Loucy (cell line): ENCODE measurements around the gene SIGLEC6.

Experiments
- H2AFZ ChIP-seq: fragments of 200-600 bp; sonication (generic); 2 replicates; pipeline ENCODE4 v1.6.0; 2016; ENCODE audit warnings: antibody characterized with exemption, mild to moderate bottlenecking, low read length, moderate library complexity
- H3F3A ChIP-seq: fragments of 200-600 bp; 2 replicates; pipeline ENCODE4 v1.6.0; 2016; ENCODE audit warnings: antibody characterized with exemption, low read depth, mild to moderate bottlenecking
- H3K27me3 ChIP-seq: fragments of 200-600 bp; sonication (generic); 2 replicates; pipeline ENCODE4 v1.6.1; 2014; ENCODE audit warnings: low read length, mild to moderate bottlenecking; ENCODE audit not compliant: insufficient read depth, poor library complexity, severe bottlenecking
- H3K36me3 ChIP-seq: fragments of 200-600 bp; sonication (generic); 2 replicates; pipeline ENCODE4 v1.6.1; 2016; ENCODE audit warnings: low read length; ENCODE audit not compliant: insufficient read depth
- H3K4me1 ChIP-seq: fragments of 200-600 bp; sonication (generic); 2 replicates; pipeline ENCODE4 v1.5.1; 2014; ENCODE audit warnings: low read length, mild to moderate bottlenecking; ENCODE audit not compliant: insufficient read depth, poor library complexity, severe bottlenecking
- H3K4me2 ChIP-seq: fragments of 200-600 bp; sonication (generic); 2 replicates; pipeline ENCODE4 v1.6.0; 2014; ENCODE audit warnings: antibody characterized with exemption, low read length, low read depth, mild to moderate bottlenecking; ENCODE audit not compliant: poor library complexity, severe bottlenecking
- H3K4me3 ChIP-seq: fragments of 200-600 bp; sonication (generic); 2 replicates; pipeline ENCODE4 v1.5.1; 2014; ENCODE audit warnings: low read length, mild to moderate bottlenecking, mixed read lengths; ENCODE audit not compliant: poor library complexity, severe bottlenecking
- H3K79me2 ChIP-seq: fragments of 200-600 bp; sonication (generic); 2 replicates; pipeline ENCODE4 v1.6.1; 2014; ENCODE audit warnings: low read length; ENCODE audit not compliant: insufficient read depth
- H3K9ac ChIP-seq: fragments of 200-600 bp; sonication (generic); 2 replicates; pipeline ENCODE4 v1.6.0; 2014; ENCODE audit warnings: mild to moderate bottlenecking, low read depth, low read length, moderate library complexity; ENCODE audit not compliant: poor library complexity, severe bottlenecking
- H3K9me2 ChIP-seq: fragments of 200-600 bp; sonication (generic); replicated peaks from 2 replicates; pipeline ENCODE4 v1.6.1; 2016; ENCODE audit warnings: low read depth, low read length, mixed read lengths
- H3K9me3 ChIP-seq: fragments of 200-600 bp; sonication (generic); 2 replicates; pipeline ENCODE4 v1.6.1; 2014; ENCODE audit warnings: mild to moderate bottlenecking, antibody characterized with exemption, low read length, low read depth; ENCODE audit not compliant: insufficient read depth
- H4K20me1 ChIP-seq: fragments of 200-600 bp; sonication (generic); 2 replicates; pipeline ENCODE4 v1.6.0; 2014; ENCODE audit warnings: antibody characterized with exemption, low read length, mild to moderate bottlenecking; ENCODE audit not compliant: insufficient read depth, poor library complexity, severe bottlenecking
- EZH2phosphoT487 ChIP-seq: fragments of 200-600 bp; IDR thresholded peaks from 2 replicates; pipeline ENCODE4 v1.6.1; 2018; ENCODE audit warnings: antibody characterized with exemption, mild to moderate bottlenecking, moderate library complexity, borderline replicate concordance
- TF ChIP-seq, protein P1 (sequence below): fragments of 200-600 bp; sonication (generic); conservative IDR thresholded peaks from 2 replicates; pipeline ENCODE4 v1.5.1; 2014; ENCODE audit warnings: mild to moderate bottlenecking, antibody characterized with exemption, low read length

Gene SIGLEC6

DNA sequence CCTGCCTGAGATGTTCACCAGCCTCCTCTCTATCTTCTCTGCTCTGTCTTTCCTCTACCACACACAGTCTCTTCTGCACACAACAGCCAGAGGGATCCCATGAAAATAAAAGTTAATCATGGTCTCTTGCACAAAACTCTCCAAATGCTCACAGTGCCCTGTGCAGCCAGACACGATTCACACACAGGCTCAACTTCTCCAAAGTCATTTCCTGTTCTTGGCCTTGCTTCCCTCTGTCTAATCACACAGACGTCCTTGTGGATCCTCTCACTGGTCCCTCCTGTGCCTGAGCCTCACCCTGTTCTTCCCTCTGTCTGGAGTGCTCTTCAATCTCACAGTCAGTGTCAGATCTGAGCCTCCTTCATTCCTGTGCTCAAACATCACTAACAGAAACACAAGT, 37.7 kb downstream of the SIGLEC6 start:
- H2AFZ ChIP-seq: no peak overlapping the region
- no peak overlapping the region for H3K4me2 ChIP-seq
- no peak overlapping the region for H3K4me3 ChIP-seq
- no peak for TF ChIP-seq EZH2phosphoT487
- TF ChIP-seq, protein P1, sequence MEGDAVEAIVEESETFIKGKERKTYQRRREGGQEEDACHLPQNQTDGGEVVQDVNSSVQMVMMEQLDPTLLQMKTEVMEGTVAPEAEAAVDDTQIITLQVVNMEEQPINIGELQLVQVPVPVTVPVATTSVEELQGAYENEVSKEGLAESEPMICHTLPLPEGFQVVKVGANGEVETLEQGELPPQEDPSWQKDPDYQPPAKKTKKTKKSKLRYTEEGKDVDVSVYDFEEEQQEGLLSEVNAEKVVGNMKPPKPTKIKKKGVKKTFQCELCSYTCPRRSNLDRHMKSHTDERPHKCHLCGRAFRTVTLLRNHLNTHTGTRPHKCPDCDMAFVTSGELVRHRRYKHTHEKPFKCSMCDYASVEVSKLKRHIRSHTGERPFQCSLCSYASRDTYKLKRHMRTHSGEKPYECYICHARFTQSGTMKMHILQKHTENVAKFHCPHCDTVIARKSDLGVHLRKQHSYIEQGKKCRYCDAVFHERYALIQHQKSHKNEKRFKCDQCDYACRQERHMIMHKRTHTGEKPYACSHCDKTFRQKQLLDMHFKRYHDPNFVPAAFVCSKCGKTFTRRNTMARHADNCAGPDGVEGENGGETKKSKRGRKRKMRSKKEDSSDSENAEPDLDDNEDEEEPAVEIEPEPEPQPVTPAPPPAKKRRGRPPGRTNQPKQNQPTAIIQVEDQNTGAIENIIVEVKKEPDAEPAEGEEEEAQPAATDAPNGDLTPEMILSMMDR: no peak
- no peaks in the 10 kb centered on the region for H3K27me3 ChIP-seq
- H3K9me2 ChIP-seq: no peaks in the 10 kb centered on the region
- no peaks in the 10 kb centered on the region for H3K36me3 ChIP-seq
- H3K4me1 ChIP-seq: no peaks in the 10 kb centered on the region
- H3K9me3 ChIP-seq: no peaks in the 10 kb centered on the region
- H3K9ac ChIP-seq: no peak overlapping the region
- H3F3A ChIP-seq: no peaks in the 10 kb centered on the region
- no peaks in the 10 kb centered on the region for H4K20me1 ChIP-seq
- no peaks in the 10 kb centered on the region for H3K79me2 ChIP-seq

DNA sequence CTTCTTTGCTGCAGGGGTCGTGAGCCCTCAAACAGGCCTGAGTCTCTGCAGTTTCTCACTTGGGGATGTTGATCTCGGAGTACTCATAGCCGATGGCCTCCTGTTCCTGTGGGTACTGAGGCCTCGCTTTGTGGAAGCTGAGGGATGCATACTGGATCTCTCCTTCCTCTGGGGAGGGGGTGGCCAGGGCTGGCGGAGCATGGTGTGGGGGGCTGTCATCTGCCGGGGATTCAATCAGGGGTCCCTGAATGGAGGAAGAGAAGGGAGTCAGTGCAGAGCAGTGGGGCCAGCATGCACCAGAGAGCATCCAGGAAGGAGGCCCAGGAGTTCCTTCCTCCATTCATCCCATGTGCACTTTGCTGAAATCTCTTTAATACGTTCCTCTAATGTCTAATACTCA, 39.9 kb downstream of the SIGLEC6 start:
- Histone ChIP-seq H3K36me3 (no peaks in the 10 kb centered on the region), H3K27me3 (no peaks in the 10 kb centered on the region)
- TF ChIP-seq EZH2phosphoT487: no peak
- TF ChIP-seq, protein P1: no peak

DNA sequence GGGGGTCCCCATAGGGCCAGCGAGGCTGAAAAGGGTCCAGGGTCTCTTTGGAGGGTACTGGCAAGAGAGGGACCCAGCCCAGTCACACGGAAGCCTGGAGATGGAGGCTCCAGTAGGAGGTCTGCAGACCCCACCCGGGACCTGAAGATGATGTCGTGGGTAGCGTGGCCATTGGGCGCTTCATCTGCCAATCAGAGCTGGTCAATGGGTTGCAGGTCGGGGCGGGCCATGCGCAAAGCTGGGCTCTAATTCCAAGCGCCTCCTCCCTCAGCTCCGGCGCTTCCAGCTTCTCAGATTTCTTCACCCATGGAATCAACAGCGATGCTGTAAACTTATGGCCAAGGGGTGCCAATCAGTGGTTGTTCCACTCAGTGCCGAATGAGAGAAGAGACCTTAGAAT, 40.8 kb downstream of the SIGLEC6 start:
- Histone ChIP-seq H3K79me2 (no peaks in the 10 kb centered on the region), H3F3A (no peaks in the 10 kb centered on the region), H3K9me3 (no peaks in the 10 kb centered on the region), H3K4me1 (no peaks in the 10 kb centered on the region), H2AFZ (no peak overlapping the region), H4K20me1 (no peaks in the 10 kb centered on the region), H3K36me3 (no peaks in the 10 kb centered on the region), H3K9me2 (no peaks in the 10 kb centered on the region), H3K4me3 (no peak overlapping the region), H3K4me2 (no peak overlapping the region), H3K27me3 (no peaks in the 10 kb centered on the region), H3K9ac (no peak overlapping the region)
- TF ChIP-seq EZH2phosphoT487: no peak
- TF ChIP-seq, protein P1: no peak

More for the DNA sequence above, 39.9 kb downstream of the SIGLEC6 start:
- H4K20me1 ChIP-seq: no peaks in the 10 kb centered on the region
- H3K4me1 ChIP-seq: no peaks in the 10 kb centered on the region
- H3K4me3 ChIP-seq: no peak overlapping the region
- no peaks in the 10 kb centered on the region for H3F3A ChIP-seq
- H3K4me2 ChIP-seq: no peak overlapping the region
- no peaks in the 10 kb centered on the region for H3K79me2 ChIP-seq
- H3K9me3 ChIP-seq: no peaks in the 10 kb centered on the region
- H2AFZ ChIP-seq: no peak overlapping the region
- H3K9me2 ChIP-seq: no peaks in the 10 kb centered on the region
- no peak overlapping the region for H3K9ac ChIP-seq
